ENCODE results near the gene HLA-DOB. TPM values are rescaled to one million over a fixed set of nuclear protein-coding genes. Genes with fewer than 3 reads are reported as not detected.

HLA-DOB gene
- total and polyA plus RNA-seq, 2 of the 13 experiments (the other 11 are each of a cell fraction or from before 2014, with no cell fraction given): not detected

DNA sequence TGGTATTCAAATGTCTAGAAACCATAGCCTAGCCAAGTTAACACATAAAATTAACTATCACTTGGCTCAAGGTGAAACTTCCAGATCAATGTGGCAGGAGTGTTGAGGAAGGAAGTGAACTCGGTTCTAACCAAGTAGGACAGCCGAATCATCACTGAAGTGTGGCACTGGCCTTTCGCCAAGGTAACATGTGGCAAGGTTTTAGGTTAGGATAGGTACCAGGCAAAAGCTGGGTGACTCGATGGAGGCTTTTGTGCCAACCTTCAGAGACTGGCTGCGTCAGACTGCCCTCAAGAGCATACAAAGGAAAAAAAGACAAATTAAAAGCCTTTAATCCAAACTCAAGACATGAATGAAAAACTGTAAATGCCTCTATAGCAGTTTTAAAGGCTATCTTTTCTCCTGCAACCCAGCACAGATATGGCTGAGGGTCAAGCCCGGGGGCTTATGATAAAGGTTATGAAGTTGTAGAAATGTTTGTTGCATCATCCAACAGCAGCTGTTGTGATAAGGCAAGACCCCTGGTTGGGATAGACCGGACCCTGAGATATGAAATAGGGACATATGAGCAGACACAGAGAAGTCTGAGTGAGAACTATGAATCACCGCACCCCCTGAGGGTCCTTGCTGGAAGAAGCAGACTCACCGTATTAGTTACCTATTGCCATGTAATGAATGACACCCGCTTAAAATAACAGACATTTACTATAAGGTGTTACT is 49.1 kb upstream of the HLA-DOB start:
- Histone ChIP-seq H2AFZ (ENCODE audit: low read length) (no peak overlapping the region), H3K36me3 (replicated peaks in 1 of 2; ENCODE audit: control insufficient read depth in 1 of 2, insufficient read depth in 2 of 2, low read length in 2 of 2) (no peaks in the 10 kb centered on the region), H3K4me3 (replicated peaks in 1 of 3; ENCODE audit: insufficient read depth in 1 of 3, low read depth in 2 of 3, low read length in 3 of 3) (no peak overlapping the region), H4K20me1 (ENCODE audit: insufficient read depth, low read length) (no peaks in the 10 kb centered on the region), H3K9ac (ENCODE audit: insufficient read depth, low read depth, low read length) (no peak overlapping the region), H3K4me2 (ENCODE audit: low read depth, low read length) (no peak overlapping the region), H3K79me2 (ENCODE audit: insufficient read depth, low read length) (no peaks in the 10 kb centered on the region), H3K27me3 (ENCODE audit: control insufficient read depth in 1 of 2, insufficient read depth in 2 of 2, low read length in 2 of 2) (peaks cover 0 to 19% of the 10 kb centered on the region in 2 experiments; a peak in 3 of 5 replicates), H3K4me1 (ENCODE audit: insufficient read depth, low read length) (peaks cover 16% of the 10 kb centered on the region), H3K9me3 (ENCODE audit: low read length) (no peaks in the 10 kb centered on the region), H3K27ac (ENCODE audit: extremely low read length, insufficient read depth, low read length) (no peak overlapping the region)
- FAIRE-seq (no peak), DNase-seq (ENCODE audit: low spot score) (no peak), ATAC-seq (no peak)
- intact Hi-C loops (cut with micrococcal nuclease; ENCODE audit: unreplicated experiment): no loop called here
- CTCF ChIA-PET (ENCODE audit: low intra/inter-chr PET ratio, low total read pairs): interaction anchor here (4.1 kb wide), 1 partner anchor 27 kb away, joined by 65 read pairs; the partner anchor contains the start of gene TAP2
- in situ Hi-C loops (cut with HindIII; ENCODE audit: extremely low pct_ligation_motif_present, low pct_unique_long_range_greater_than_20kb): loop anchor here (5.0 kb wide), 1 partner anchor 34 kb away; no protein-coding TSS in a partner anchor
- POLR2A ChIA-PET: no interaction called here
- BruUV-seq (replicated peaks): no TSS peak
- TF ChIP-seq CEBPB (IDR thresholded peaks at IDR 0.05; ENCODE audit: borderline replicate concordance, low read depth, low read length): 0 out of 2 replicates have a peak, but pooled peaks have one; percentile 18
- TF ChIP-seq, protein P1, sequence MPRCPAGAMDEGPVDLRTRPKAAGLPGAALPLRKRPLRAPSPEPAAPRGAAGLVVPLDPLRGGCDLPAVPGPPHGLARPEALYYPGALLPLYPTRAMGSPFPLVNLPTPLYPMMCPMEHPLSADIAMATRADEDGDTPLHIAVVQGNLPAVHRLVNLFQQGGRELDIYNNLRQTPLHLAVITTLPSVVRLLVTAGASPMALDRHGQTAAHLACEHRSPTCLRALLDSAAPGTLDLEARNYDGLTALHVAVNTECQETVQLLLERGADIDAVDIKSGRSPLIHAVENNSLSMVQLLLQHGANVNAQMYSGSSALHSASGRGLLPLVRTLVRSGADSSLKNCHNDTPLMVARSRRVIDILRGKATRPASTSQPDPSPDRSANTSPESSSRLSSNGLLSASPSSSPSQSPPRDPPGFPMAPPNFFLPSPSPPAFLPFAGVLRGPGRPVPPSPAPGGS (CRISPR knock-in tag; IDR thresholded peaks at IDR 0.05): no peak
- WGBS (ENCODE audit: low lambda C conversion rate): 8% methylated on average over 10 of the region's 10 CpGs

DNA sequence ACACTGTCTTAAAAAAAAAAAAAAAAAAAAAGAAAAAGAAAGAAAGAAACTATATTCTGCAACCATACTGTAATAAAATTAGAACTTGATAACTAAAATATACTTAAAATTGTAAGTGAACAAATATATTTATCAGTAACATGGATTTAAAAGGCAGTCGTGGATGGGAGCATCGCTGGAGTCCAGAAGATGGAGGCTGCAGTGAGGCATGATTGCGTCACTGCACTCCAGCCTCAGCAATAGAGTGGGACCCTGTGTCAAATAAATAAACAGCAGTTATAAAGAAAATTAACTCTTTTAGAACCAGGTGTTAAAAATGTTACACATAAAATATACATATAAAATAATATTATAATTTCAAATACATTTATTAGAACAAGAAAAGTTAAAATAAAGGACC is 45.9 kb upstream of the HLA-DOB start:
- no peak for TF ChIP-seq HNF4A (CRISPR knock-in tag; IDR thresholded peaks at IDR 0.05)
- TF ChIP-seq CEBPG (CRISPR knock-in tag; IDR thresholded peaks at IDR 0.05): peak; percentile 29; the same call in 1 of the 2 replicates
- peak; percentile 78 for TF ChIP-seq CEBPB (IDR thresholded peaks at IDR 0.05; ENCODE audit: borderline replicate concordance, low read depth, low read length)
- H4K20me1 ChIP-seq (ENCODE audit: insufficient read depth, low read length): no peaks in the 10 kb centered on the region
- DNase-seq (ENCODE audit: low spot score) (no peak), FAIRE-seq (no peak), ATAC-seq (no peak)
- H3K4me3 ChIP-seq (replicated peaks in 1 of 3; ENCODE audit: insufficient read depth in 1 of 3, low read depth in 2 of 3, low read length in 3 of 3): no peak overlapping the region
- H3K36me3 ChIP-seq (replicated peaks in 1 of 2; ENCODE audit: control insufficient read depth in 1 of 2, insufficient read depth in 2 of 2, low read length in 2 of 2): no peaks in the 10 kb centered on the region
- H3K27ac ChIP-seq (ENCODE audit: extremely low read length, insufficient read depth, low read length): no peak overlapping the region
- ChIA-PET POLR2A (no interaction called here), CTCF (ENCODE audit: low intra/inter-chr PET ratio, low total read pairs) (no interaction called here)
- BruUV-seq (replicated peaks): no TSS peak
- WGBS (ENCODE audit: low lambda C conversion rate): 9% methylated on average over 3 of the region's 3 CpGs
- H3K4me1 ChIP-seq (ENCODE audit: insufficient read depth, low read length): peaks cover 9% of the 10 kb centered on the region
- H3K9ac ChIP-seq (ENCODE audit: insufficient read depth, low read depth, low read length): no peak overlapping the region
- H3K27me3 ChIP-seq (ENCODE audit: control insufficient read depth in 1 of 2, insufficient read depth in 2 of 2, low read length in 2 of 2): peaks cover 0 to 17% of the 10 kb centered on the region in 2 experiments; a peak in 3 of 5 replicates
- H2AFZ ChIP-seq (ENCODE audit: low read length): no peak overlapping the region
- no peaks in the 10 kb centered on the region for H3K79me2 ChIP-seq (ENCODE audit: insufficient read depth, low read length)
- intact Hi-C loops (cut with micrococcal nuclease; ENCODE audit: unreplicated experiment) (no loop called here), in situ Hi-C loops (cut with HindIII; ENCODE audit: extremely low pct_ligation_motif_present, low pct_unique_long_range_greater_than_20kb) (no loop called here)
- H3K9me3 ChIP-seq (ENCODE audit: low read length): no peaks in the 10 kb centered on the region
- no peak overlapping the region for H3K4me2 ChIP-seq (ENCODE audit: low read depth, low read length)

All from HepG2 (cell line).